ENCODE results near the gene YDJC.
A peak's percentile ranks its signal among the peaks of the same experiment; 100 is the strongest.

DNA sequence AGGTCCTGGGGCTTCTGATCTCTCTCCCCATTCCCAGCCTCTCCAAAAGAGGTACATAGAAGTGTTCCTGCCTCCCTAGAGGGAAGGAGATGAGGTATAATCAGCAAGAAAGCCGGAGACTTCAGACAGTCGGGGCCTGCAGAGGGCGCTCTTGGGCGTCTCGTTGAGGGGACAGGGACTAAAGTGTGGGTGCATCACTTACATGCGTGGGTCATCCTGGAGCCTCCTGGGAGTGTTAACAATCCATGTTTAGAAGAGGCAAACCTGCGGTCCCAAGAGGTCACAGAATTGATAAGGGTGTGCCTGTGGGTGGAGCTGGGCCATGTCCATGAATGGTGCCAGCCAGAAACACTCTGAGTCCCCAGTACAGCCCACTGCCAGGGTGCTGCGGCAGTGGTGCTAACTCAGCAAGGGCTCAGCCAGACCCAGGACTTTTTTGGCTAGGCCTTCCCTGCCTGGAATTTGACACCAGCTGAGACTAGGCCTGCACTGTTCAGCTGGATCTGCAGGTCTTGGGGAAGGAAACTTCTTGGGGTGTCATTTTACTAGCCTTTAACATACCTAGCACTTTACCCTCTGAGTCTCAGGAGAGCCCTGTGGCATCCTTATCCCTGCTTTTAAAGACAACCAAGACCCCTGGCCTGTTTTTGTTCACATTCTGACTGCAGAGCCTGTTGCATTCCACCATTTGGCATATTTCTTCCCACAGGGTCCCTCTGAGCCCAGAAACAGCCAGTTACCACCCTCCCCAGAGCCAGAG lies 5.5 kb downstream of the YDJC start:
- peak in 3 of 7 experiments; percentile 10 to 19 (median 16) for TF ChIP-seq CTCF (IDR thresholded peaks at IDR 0.05)
- no peak for TF ChIP-seq POLR2AphosphoS5 (IDR thresholded peaks at IDR 0.05)
- no peak for TF ChIP-seq POLR2A (IDR thresholded peaks at IDR 0.05)
- no peak for TF ChIP-seq EP300 (IDR thresholded peaks at IDR 0.05)
